Choroid plexus epithelial cell (primary cell): ENCODE data around the gene KIAA1217.

Source experiments
- DNase-seq: peaks from one replicate; pipeline ENCODE4 v3.0.0-alpha.2; 2010; ENCODE audit warnings: low read depth
- H3K4me3 ChIP-seq: 2 replicates; pipeline ENCODE4 v1.5.1; 2011; ENCODE audit warnings: low read depth, mild to moderate bottlenecking, control low read depth, low read length, moderate library complexity
- CTCF ChIP-seq: conservative IDR thresholded peaks from 2 replicates; pipeline ENCODE4 v1.5.1; 2011; ENCODE audit warnings: low read depth, mild to moderate bottlenecking, control low read depth, inconsistent platforms, low read length, moderate library complexity

Gene KIAA1217

GRCh38 chr10:24207781-24208611, 942 bp upstream of the KIAA1217 start:
- TF ChIP-seq CTCF = no peak
- DNase-seq = peak; percentile 50
- no peak overlapping the region for H3K4me3 ChIP-seq

- no peak for TF ChIP-seq CTCF
- DNase-seq = peak; percentile 47
- H3K4me3 ChIP-seq = peak overlapping the region; percentile 65
Observed at GRCh38 chr10:24209432-24209771, 464 bp downstream of the KIAA1217 start.

- peak; percentile 80 for DNase-seq
- no peak for TF ChIP-seq CTCF
- peak overlapping the region; percentile 65 for H3K4me3 ChIP-seq
Observed at GRCh38 chr10:24209946-24210491, 1.1 kb downstream of the KIAA1217 start.

- TF ChIP-seq CTCF = no peak
- peak overlapping the region; percentile 65 for H3K4me3 ChIP-seq
- peak; percentile 18 for DNase-seq
Observed at GRCh38 chr10:24210501-24210900, 1.6 kb downstream of the KIAA1217 start.

GRCh38 chr10:24213266-24213665, 4.3 kb downstream of the KIAA1217 start:
- H3K4me3 ChIP-seq = no peak overlapping the region
- no peak for TF ChIP-seq CTCF
- DNase-seq = no peak

GRCh38 chr10:24213881-24214280, 4.9 kb downstream of the KIAA1217 start:
- TF ChIP-seq CTCF = no peak
- DNase-seq = no peak
- no peak overlapping the region for H3K4me3 ChIP-seq

GRCh38 chr10:24214762-24215161, 5.8 kb downstream of the KIAA1217 start:
- DNase-seq = no peak
- TF ChIP-seq CTCF = no peak
- no peak overlapping the region for H3K4me3 ChIP-seq
